HepG2 (cell line): Measurements from ENCODE around the gene MYH10. TPM values are rescaled to one million over a fixed set of nuclear protein-coding genes. Genes with fewer than 3 reads are reported as not detected.

Source experiments
- ATAC-seq: fragments of 200-7000 bp; cut with Tn5 transposase; 3 replicates; pipeline ENCODE4 v1.9.1; 2020; ENCODE audit warnings: mild to moderate bottlenecking, moderate library complexity
- BruUV-seq: library from RNA; stranded (reverse); fragments of 400-500 nt; replicated peaks from 2 replicates; lab custom pipeline; 2021; lab: Mats Ljungman, UMichigan
- CTCF ChIA-PET: fragments of 300-600 bp; formaldehyde crosslinking; extraction: SDS; loops from one replicate; lab custom pipeline; 2021; ENCODE audit warnings: low total read pairs, inconsistent platforms, low intra/inter-chr PET ratio; lab: Yijun Ruan, JAX
- POLR2A ChIA-PET: fragments of 350-600 bp; sonication (Branson Sonifier 250); formaldehyde crosslinking; loops from one replicate; lab custom pipeline; 2020; ENCODE audit warnings: antibody characterized with exemption, inconsistent platforms; lab: Yijun Ruan, JAX
- DNase-seq: peaks from one replicate; pipeline ENCODE4 v3.0.0-alpha.2; 2015; ENCODE audit warnings: low spot score
- FAIRE-seq: peaks from 3 replicates; lab custom pipeline; 2011; peaks lifted over from hg19 to GRCh38; lab: Jason Lieb, UNC
- H2AFZ ChIP-seq: one replicate; pipeline ENCODE4 v1.6.1; 2011; ENCODE audit warnings: low read length, inconsistent platforms
- H3K27ac ChIP-seq: fragments of 300-600 bp; 3 replicates; pipeline ENCODE4 v1.8.0; 2011; ENCODE audit warnings: mixed run types, mild to moderate bottlenecking, mixed read lengths, low read length, inconsistent platforms; ENCODE audit not compliant: insufficient read depth; ENCODE audit errors: extremely low read length
- H3K27me3 ChIP-seq, 2 experiments: fragments of 200-600 bp in 1 of 2; 2 replicates in 1 of 2; 3 replicates in 1 of 2; pipeline versions ENCODE4 v1.6.0 to v1.8.0; 2011; ENCODE audit warnings: low read length in 2 of 2, mild to moderate bottlenecking in 2 of 2, moderate library complexity in 2 of 2, inconsistent platforms in 1 of 2; ENCODE audit not compliant: insufficient read depth in 2 of 2, control insufficient read depth in 1 of 2
- H3K36me3 ChIP-seq, 2 experiments: fragments of 200-600 bp in 1 of 2; replicated peaks in 1 of 2; 2 replicates in 1 of 2; 3 replicates in 1 of 2; pipeline versions ENCODE4 v1.5.1 to v1.8.0; 2011; ENCODE audit warnings: low read length in 2 of 2, inconsistent platforms in 1 of 2; ENCODE audit not compliant: insufficient read depth in 2 of 2, control insufficient read depth in 1 of 2
- H3K4me1 ChIP-seq: 2 replicates; pipeline ENCODE4 v1.5.1; 2012; ENCODE audit warnings: low read length, inconsistent platforms; ENCODE audit not compliant: insufficient read depth
- H3K4me2 ChIP-seq: 2 replicates; pipeline ENCODE4 v1.6.0; 2011; ENCODE audit warnings: low read depth, low read length, inconsistent platforms
- H3K4me3 ChIP-seq, 3 experiments: fragments of 200-600 bp in 1 of 3; sonication (generic), shearing (Covaris generic) in 1 of 3; replicated peaks in 1 of 3; 2 replicates each; pipeline ENCODE4 v1.5.1; 2011 to 2016; ENCODE audit warnings: low read length in 3 of 3, inconsistent platforms in 2 of 3, low read depth in 2 of 3, mild to moderate bottlenecking in 2 of 3, control low read depth in 1 of 3, mixed read lengths in 1 of 3; ENCODE audit not compliant: insufficient read depth in 1 of 3
- H3K79me2 ChIP-seq: one replicate; pipeline ENCODE4 v1.6.1; 2011; ENCODE audit warnings: low read length, inconsistent platforms; ENCODE audit not compliant: insufficient read depth
- H3K9ac ChIP-seq: 2 replicates; pipeline ENCODE4 v1.6.0; 2011; ENCODE audit warnings: mild to moderate bottlenecking, low read depth, low read length, inconsistent platforms; ENCODE audit not compliant: insufficient read depth
- H3K9me3 ChIP-seq: 2 replicates; pipeline ENCODE4 v1.5.1; 2012; ENCODE audit warnings: mild to moderate bottlenecking, low read length
- H4K20me1 ChIP-seq: 2 replicates; pipeline ENCODE4 v1.6.0; 2011; ENCODE audit warnings: inconsistent platforms, mild to moderate bottlenecking, low read length, moderate library complexity; ENCODE audit not compliant: insufficient read depth
- FOXA3 ChIP-seq: IDR thresholded peaks from 2 replicates; pipeline ENCODE4 v1.6.1; 2016; ENCODE audit warnings: missing genetic modification reagents, missing compliant biosample characterization
- NKX3-1 ChIP-seq: sonication (generic); formaldehyde crosslinking; IDR thresholded peaks from 2 replicates; pipeline ENCODE4 v1.5.0; 2020; ENCODE audit warnings: missing genetic modification reagents
- NR2F1 ChIP-seq, 2 experiments: fragments of 450-650 bp in 1 of 2; formaldehyde crosslinking in 1 of 2; IDR thresholded peaks; 2 replicates each; pipeline versions ENCODE4 v1.5.0 to v1.6.1; 2016 to 2020; ENCODE audit warnings: mild to moderate bottlenecking in 1 of 2, missing compliant biosample characterization in 1 of 2, missing genetic modification reagents in 1 of 2, moderate library complexity in 1 of 2
- SAP130 ChIP-seq: IDR thresholded peaks from 2 replicates; pipeline ENCODE4 v1.6.1; 2016; ENCODE audit warnings: low read depth
- SOX13 ChIP-seq, 3 experiments: fragments of 450-650 bp in 1 of 3; sonication (generic) in 1 of 3; formaldehyde crosslinking in 1 of 3; IDR thresholded peaks in 2 of 3; conservative IDR thresholded peaks in 1 of 3; 2 replicates each; pipeline versions ENCODE4 v1.5.0 to v1.6.1; 2016 to 2020; ENCODE audit warnings: antibody characterized with exemption in 1 of 3, mild to moderate bottlenecking in 1 of 3, missing compliant biosample characterization in 1 of 3, missing genetic modification reagents in 1 of 3, moderate library complexity in 1 of 3
- SOX5 ChIP-seq: IDR thresholded peaks from 2 replicates; pipeline ENCODE4 v1.6.1; 2016; ENCODE audit warnings: borderline replicate concordance
- SOX6 ChIP-seq, 2 experiments: fragments of 450-650 bp in 1 of 2; sonication (generic) in 1 of 2; formaldehyde crosslinking in 1 of 2; IDR thresholded peaks; 2 replicates each; pipeline versions ENCODE4 v1.4.0 to v1.6.1; 2017 to 2020; ENCODE audit warnings: antibody characterized with exemption in 1 of 2, mild to moderate bottlenecking in 1 of 2, missing genetic modification reagents in 1 of 2
- TCF7 ChIP-seq: sonication (generic); IDR thresholded peaks from 2 replicates; pipeline ENCODE4 v1.6.1; 2016; ENCODE audit warnings: antibody characterized with exemption, low read depth
- ZNF605 ChIP-seq: sonication (generic); formaldehyde crosslinking; IDR thresholded peaks from 2 replicates; pipeline ENCODE4 v1.8.0; 2022; ENCODE audit warnings: mild to moderate bottlenecking, missing genetic modification reagents
- WGBS: methylation state at CpG from one replicate; pipeline ENCODE4 v1.1.6; 2017; ENCODE audit warnings: low lambda C conversion rate; 5-methylcytosine and 5-hydroxymethylcytosine counted together
- in situ Hi-C: cut with HindIII; loops from 2 replicates; pipeline ENCODE4 v1.10.0; 2017; ENCODE audit warnings: low pct_unique_long_range_greater_than_20kb; ENCODE audit not compliant: extremely low pct_ligation_motif_present
- intact Hi-C: fragments of 100-400 bp; cut with micrococcal nuclease; formaldehyde crosslinking; loops from one replicate; pipeline ENCODE4 v1.10.0; 2022; ENCODE audit not compliant: unreplicated experiment
- polyA plus RNA-seq, 8 experiments: library from polyadenylated mRNA; depleted of rRNA in 3 of 8; stranded (reverse) in 7 of 8; unstranded in 1 of 8; fragments of >200 nt; fragmentation: Illumina TruSeq in 4 of 8; extraction: Trizol in 4 of 8; gene quantifications; 2 replicates each; pipeline versions ENCODE4 v1.2.1 to v1.2.3, GENCODE V29; 2011 to 2016; ENCODE audit warnings: low read depth in 4 of 8, missing spikeins in 1 of 8, mixed read lengths in 1 of 8; ENCODE audit not compliant: insufficient read depth in 1 of 8
- total RNA-seq, 5 experiments: library from RNA; depleted of rRNA; stranded (reverse); fragments of >200 nt; fragmentation: Illumina TruSeq; extraction: Trizol; gene quantifications; 2 replicates each; pipeline ENCODE4 v1.2.3, GENCODE V29; 2016; ENCODE audit warnings: low read depth in 1 of 5
- TF ChIP-seq, protein P1 (sequence below): IDR thresholded peaks from 2 replicates; pipeline ENCODE4 v1.4.0; 2020; ENCODE audit warnings: mild to moderate bottlenecking, missing genetic modification reagents

MYH10 gene
- total and polyA plus RNA-seq, 2 of the 13 experiments (the other 11 are each of a cell fraction or from before 2014, with no cell fraction given): 43.4 to 68.6 TPM

DNA sequence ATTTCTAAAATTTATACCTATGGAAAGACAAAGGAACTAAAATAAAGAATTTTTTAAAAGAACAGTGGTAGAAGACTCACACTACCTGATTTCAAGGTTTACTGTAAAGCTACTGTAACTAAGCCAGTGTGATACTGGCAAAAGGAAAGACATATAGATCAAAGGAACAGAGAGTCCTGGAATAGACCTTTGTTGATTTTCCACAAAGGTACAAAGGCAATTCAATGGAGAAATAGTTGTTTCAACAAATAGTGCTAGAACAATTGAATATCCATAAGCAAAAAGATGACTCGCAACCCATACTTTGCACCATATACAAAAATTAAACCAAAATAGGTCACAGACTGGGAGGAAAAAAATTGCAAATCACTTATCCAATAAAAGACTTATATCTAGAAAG, 36.7 kb downstream of the MYH10 start:
- peak; percentile 22 for DNase-seq
- TF ChIP-seq NKX3-1 (CRISPR knock-in tag) (no peak), FOXA3 (CRISPR knock-in tag) (peak; percentile 45), ZNF605 (CRISPR knock-in tag) (no peak), SAP130 (CRISPR knock-in tag) (0 out of 2 replicates have a peak, but pooled peaks have one; percentile 18), NR2F1 (CRISPR knock-in tag; IDR thresholded peaks at IDR 0.05) (no peak), SOX13 (IDR thresholded peaks at IDR 0.05) (peak; percentile 68; the same call in 1 of the 2 replicates), SOX13 (CRISPR knock-in tag; conservative IDR thresholded peaks at IDR 0.05 in 1 of 2, IDR thresholded peaks at IDR 0.05 in 1 of 2) (peak in 1 of 2 experiments; percentile 95; a peak in 2 of 4 replicates), SOX6 (IDR thresholded peaks at IDR 0.05) (no peak), SOX6 (CRISPR knock-in tag; IDR thresholded peaks at IDR 0.05) (peak; percentile 54; the same call in 1 of the 2 replicates), SOX5 (CRISPR knock-in tag) (peak; percentile 96), TCF7 (peak; percentile 75)
- TF ChIP-seq, protein P1, sequence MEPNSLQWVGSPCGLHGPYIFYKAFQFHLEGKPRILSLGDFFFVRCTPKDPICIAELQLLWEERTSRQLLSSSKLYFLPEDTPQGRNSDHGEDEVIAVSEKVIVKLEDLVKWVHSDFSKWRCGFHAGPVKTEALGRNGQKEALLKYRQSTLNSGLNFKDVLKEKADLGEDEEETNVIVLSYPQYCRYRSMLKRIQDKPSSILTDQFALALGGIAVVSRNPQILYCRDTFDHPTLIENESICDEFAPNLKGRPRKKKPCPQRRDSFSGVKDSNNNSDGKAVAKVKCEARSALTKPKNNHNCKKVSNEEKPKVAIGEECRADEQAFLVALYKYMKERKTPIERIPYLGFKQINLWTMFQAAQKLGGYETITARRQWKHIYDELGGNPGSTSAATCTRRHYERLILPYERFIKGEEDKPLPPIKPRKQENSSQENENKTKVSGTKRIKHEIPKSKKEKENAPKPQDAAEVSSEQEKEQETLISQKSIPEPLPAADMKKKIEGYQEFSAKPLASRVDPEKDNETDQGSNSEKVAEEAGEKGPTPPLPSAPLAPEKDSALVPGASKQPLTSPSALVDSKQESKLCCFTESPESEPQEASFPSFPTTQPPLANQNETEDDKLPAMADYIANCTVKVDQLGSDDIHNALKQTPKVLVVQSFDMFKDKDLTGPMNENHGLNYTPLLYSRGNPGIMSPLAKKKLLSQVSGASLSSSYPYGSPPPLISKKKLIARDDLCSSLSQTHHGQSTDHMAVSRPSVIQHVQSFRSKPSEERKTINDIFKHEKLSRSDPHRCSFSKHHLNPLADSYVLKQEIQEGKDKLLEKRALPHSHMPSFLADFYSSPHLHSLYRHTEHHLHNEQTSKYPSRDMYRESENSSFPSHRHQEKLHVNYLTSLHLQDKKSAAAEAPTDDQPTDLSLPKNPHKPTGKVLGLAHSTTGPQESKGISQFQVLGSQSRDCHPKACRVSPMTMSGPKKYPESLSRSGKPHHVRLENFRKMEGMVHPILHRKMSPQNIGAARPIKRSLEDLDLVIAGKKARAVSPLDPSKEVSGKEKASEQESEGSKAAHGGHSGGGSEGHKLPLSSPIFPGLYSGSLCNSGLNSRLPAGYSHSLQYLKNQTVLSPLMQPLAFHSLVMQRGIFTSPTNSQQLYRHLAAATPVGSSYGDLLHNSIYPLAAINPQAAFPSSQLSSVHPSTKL (CRISPR knock-in tag): peak; percentile 51; the same call in 1 of the 2 replicates
- intact Hi-C loops (no loop called here), in situ Hi-C loops (no loop called here)
- FAIRE-seq: no peak
- Histone ChIP-seq H3K79me2 (peaks cover 8% of the 10 kb centered on the region), H2AFZ (no peak overlapping the region), H3K4me3 (no peak overlapping the region), H3K9me3 (no peaks in the 10 kb centered on the region), H3K27ac (no peak overlapping the region), H3K4me1 (peaks cover 13% of the 10 kb centered on the region; the same call in 1 of the 2 replicates), H4K20me1 (no peaks in the 10 kb centered on the region), H3K9ac (no peak overlapping the region), H3K27me3 (no peaks in the 10 kb centered on the region), H3K36me3 (peaks cover 2 to 13% of the 10 kb centered on the region in 2 experiments; a peak in 3 of 5 replicates), H3K4me2 (no peak overlapping the region)
- no TSS peak for BruUV-seq
- POLR2A ChIA-PET: no interaction called here
- ATAC-seq: no peak
- CTCF ChIA-PET: no interaction called here
- 100% methylated on average over 1 of the region's 1 CpG for WGBS
